GM21723 (cell line): ENCODE data around the gene GPATCH2L.

Experiments used
- ATAC-seq: cut with Tn5 transposase; IDR thresholded peaks from one replicate; pipeline ENCODE4 v1.9.1; 2021; ENCODE audit warnings: mild to moderate bottlenecking, moderate library complexity; ENCODE audit not compliant: unreplicated experiment

Gene GPATCH2L

GRCh38 chr14:76135722-76136121 lies 16.0 kb upstream of the GPATCH2L start:
- no peak for ATAC-seq

DNA sequence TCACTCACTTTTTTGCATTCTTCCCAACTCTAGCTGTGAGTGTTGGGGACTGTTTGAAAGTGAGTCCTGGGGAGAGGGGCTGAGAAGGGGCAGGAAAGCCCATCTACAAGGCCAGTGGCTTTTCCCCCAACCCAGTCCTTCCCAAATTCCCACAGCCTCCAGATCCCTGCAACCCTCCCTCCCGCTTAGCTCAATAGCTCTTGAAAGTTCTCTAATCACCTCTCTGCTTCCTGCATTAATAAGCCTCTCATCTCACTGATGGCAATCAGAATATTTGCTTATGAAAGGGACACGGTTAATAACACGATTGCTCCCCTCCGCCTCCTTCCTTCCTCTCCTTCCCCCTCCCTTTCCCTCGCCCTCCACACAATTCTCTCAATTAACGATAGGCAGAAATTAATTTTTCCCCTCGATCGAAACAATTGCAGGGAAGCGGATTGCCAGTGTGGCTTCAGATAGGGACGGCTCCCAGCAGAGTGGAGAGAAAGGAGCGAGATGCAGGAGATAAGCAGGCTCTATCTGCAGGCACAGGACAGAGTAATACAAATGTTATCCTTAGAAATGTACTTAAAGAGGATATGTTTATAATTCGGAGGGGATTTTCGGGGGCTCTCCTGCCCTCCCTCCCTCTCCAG lies 15.1 kb upstream of the GPATCH2L start:
- ATAC-seq, result no peak

DNA sequence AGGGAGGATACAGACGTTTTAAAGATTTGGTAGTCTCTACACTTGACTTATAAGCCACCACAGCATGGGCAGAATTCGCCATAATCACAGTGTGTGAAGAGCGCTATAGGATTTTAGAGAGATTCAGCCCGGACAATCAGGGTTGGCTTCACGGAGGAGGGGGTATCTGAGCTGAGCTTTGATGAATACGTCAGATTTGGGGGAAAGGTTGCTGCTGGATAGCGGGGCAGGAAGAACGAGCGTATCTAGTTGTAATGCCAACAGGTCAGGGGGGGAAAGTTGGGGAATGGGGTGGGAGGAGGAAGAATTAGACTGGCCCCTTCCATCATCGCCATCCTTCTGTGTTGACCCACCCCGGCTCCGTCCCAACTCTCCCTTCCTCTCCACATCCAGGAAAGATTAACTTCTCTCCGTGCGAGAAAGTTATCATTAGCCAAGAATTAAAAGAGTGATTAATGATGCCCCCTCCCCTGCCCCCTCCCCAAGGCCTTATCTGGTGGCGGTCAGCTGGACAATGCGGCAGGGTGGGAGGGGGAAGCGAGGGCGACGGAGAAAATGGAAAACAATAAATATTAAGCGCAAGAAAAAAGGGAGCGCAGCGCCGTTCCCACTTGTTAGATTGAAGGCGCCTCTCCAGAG lies 13.5 kb upstream of the GPATCH2L start:
- no peak for ATAC-seq

GRCh38 chr14:76138758-76139723 lies 12.7 kb upstream of the GPATCH2L start:
- no peak for ATAC-seq

GRCh38 chr14:76143642-76144041 lies 8.1 kb upstream of the GPATCH2L start:
- ATAC-seq, result no peak

DNA sequence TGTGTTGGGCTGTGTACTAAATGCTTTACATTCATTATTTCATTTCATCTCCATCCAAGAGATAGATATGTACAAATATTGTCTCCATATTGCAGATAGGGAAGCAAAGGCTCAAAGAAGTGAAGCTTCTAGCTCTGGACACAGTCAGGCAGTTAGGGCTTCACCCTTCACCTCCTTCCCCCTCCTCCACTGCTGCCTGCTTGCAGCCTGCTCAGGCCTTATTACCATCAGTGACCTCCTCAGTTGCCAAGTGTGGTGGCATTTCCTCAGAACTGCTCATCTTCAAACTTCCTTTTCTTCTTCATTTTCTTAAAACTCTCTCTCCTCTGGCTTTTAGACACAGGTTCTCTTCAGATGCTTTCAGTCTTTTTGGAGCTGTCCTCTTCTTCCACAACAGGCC lies 4.7 kb upstream of the GPATCH2L start:
- ATAC-seq, result no peak

- ATAC-seq, result no peak
Observed at GRCh38 chr14:76149196-76149595, 2.5 kb upstream of the GPATCH2L start.

- peak; percentile 81 for ATAC-seq
Observed at GRCh38 chr14:76152333-76152681, 585 bp downstream of the GPATCH2L start.

GRCh38 chr14:76153919-76154318 lies 2.2 kb downstream of the GPATCH2L start:
- ATAC-seq, result no peak

GRCh38 chr14:76154539-76155126 lies 2.9 kb downstream of the GPATCH2L start:
- no peak for ATAC-seq

DNA sequence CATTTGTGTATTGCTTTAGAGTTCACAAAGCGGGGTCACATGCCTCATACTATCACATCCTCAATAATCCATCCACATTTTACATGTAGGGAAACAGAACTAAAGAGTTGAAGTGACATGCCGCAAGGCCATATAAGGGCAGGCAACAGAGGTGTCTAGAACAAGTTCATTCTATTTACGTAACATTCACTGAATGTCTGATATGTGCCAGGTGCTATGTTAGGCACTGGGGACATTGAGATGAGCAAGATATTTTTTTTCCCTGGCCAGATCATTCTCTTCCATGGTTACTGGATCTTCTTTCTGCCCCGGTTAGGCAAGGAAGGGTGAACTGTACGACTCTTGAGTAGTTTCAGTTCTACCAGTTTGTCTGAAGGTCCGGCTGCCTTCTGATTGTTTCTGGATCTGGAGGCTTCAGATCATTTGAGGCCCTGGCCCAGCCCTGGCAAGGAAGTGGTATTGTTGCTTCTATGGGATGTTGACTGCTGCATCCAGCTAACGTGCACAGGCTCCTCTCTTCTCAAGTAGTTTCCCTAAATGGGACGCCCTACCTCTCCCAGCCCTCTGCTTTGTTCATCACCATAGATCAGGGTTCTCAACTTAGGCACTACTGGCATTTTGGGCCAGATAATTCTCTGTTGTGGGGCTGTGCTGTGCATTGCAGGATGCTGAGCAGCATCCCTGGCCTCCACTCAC lies 12.1 kb downstream of the GPATCH2L start:
- ATAC-seq, result no peak

DNA sequence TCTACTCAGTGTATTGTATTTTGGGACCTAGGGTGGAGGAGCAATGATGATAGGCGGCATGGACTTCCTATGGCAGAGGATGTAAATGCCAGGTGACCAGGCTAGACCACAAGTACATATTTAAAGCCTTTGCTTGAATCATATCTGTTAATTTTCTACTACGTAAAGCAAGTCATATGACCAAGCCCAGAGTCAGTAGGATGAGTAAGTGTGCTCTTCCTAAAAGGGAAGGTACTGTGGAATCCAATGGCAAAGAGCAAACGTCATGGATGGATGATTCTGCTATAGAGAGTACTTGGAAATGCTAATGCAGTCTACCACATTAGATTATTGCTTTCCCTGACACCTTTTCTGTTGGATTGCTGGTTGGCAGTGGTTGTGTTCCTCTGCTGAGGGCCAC lies 16.8 kb downstream of the GPATCH2L start:
- ATAC-seq, result no peak

GRCh38 chr14:76169776-76170175 lies 18.1 kb downstream of the GPATCH2L start:
- ATAC-seq, result no peak

- ATAC-seq, result no peak
Observed at GRCh38 chr14:76174982-76175381, 23.3 kb downstream of the GPATCH2L start.

GRCh38 chr14:76175942-76176341 lies 24.2 kb downstream of the GPATCH2L start:
- ATAC-seq, result no peak

- ATAC-seq, result no peak
Observed at GRCh38 chr14:76181546-76181945, 29.8 kb downstream of the GPATCH2L start.

GRCh38 chr14:76186308-76187027 lies 34.7 kb downstream of the GPATCH2L start:
- peak; percentile 68 for ATAC-seq

- ATAC-seq, result no peak
Observed at GRCh38 chr14:76191297-76191696, 39.6 kb downstream of the GPATCH2L start.

DNA sequence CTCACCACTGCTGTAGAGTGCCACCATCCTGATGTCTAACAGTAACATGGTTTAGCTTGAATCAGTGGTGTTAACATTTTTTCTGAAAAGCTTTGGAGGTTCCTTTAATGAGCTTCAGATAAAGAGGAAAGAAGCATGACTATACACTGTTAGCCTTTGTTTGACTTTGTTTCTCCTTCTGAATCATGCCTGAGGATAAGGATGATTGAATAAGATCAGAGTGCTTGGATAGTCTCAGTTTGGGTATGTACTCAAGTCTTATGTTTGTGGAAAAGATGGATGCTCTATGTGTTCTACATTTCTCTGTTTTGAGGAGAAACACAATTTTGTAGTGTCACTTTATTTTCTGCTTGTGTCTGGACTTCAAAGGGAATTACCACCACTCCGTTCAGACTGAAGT lies 42.0 kb downstream of the GPATCH2L start:
- ATAC-seq, result no peak

GRCh38 chr14:76194327-76194726 lies 42.6 kb downstream of the GPATCH2L start:
- no peak for ATAC-seq
